Mammary epithelial cell (primary cell): Measurements from ENCODE around the gene HS6ST2.

Experiments
- CTCF ChIP-seq, 2 donors: IDR thresholded peaks in 1 of 2; conservative IDR thresholded peaks in 1 of 2; 2 replicates each; pipeline ENCODE4 v1.5.1; 2011 to 2012; ENCODE audit warnings: inconsistent platforms in 2 of 2, low read length in 2 of 2, mild to moderate bottlenecking in 2 of 2, control low read depth in 1 of 2, low read depth in 1 of 2; ENCODE audit not compliant: insufficient read depth in 1 of 2; ENCODE audit errors: extremely low read depth in 1 of 2
- EZH2 ChIP-seq: IDR thresholded peaks from 2 replicates; pipeline ENCODE4 v1.6.1; 2012; ENCODE audit warnings: low read length, inconsistent platforms, borderline replicate concordance

- TF ChIP-seq EZH2, result no peak
- no peak for TF ChIP-seq CTCF (conservative IDR thresholded peaks at IDR 0.05 in 1 of 2, IDR thresholded peaks at IDR 0.05 in 1 of 2; ENCODE audit: extremely low read depth in 1 of 2, insufficient read depth in 1 of 2, low read depth in 1 of 2, low read length in 2 of 2)
Observed at GRCh38 chrX:132730726-132731125, 227.7 kb downstream of the HS6ST2 start.
